Hematopoietic multipotent progenitor cell treated with erythropoietin and hydrocortisone succinate and interleukin-3 and kit ligand, for 17 days (in vitro differentiated cells): Measurements from ENCODE around the gene ERVFRD-1.
A peak's percentile ranks its signal among the peaks of the same experiment; 100 is the strongest.

ENCODE experiments used
- DNase-seq: peaks from one replicate; pipeline ENCODE4 v3.0.0-alpha.2; 2015; ENCODE audit warnings: low spot score

The ERVFRD-1 gene

GRCh38 chr6:11110921-11111768, at the start of gene ERVFRD-1:
TSS of gene ERVFRD-1 (minus strand) at chr6:11111725. CDS start at chr6:11105310, 6,415 bp downstream.
- DNase-seq = no peak

- no peak for DNase-seq
Observed at GRCh38 chr6:11160199-11160598, 48.7 kb upstream of the ERVFRD-1 start.

GRCh38 chr6:11155589-11155988, 44.1 kb upstream of the ERVFRD-1 start:
- DNase-seq = no peak

- no peak for DNase-seq
Observed at GRCh38 chr6:11153447-11153846, 41.9 kb upstream of the ERVFRD-1 start.

GRCh38 chr6:11152581-11152980, 41.1 kb upstream of the ERVFRD-1 start:
- DNase-seq = no peak

GRCh38 chr6:11151488-11151887, 40.0 kb upstream of the ERVFRD-1 start:
- DNase-seq = no peak

- no peak for DNase-seq
Observed at GRCh38 chr6:11149551-11149950, 38.0 kb upstream of the ERVFRD-1 start.

- no peak for DNase-seq
Observed at GRCh38 chr6:11146117-11146826, 34.7 kb upstream of the ERVFRD-1 start.

GRCh38 chr6:11144393-11144851, 32.9 kb upstream of the ERVFRD-1 start:
- peak; percentile 59 for DNase-seq

- peak; percentile 24 for DNase-seq
Observed at GRCh38 chr6:11143394-11144371, 32.2 kb upstream of the ERVFRD-1 start.

- DNase-seq = no peak
Observed at GRCh38 chr6:11142296-11143027, 30.9 kb upstream of the ERVFRD-1 start.

- DNase-seq = no peak
Observed at GRCh38 chr6:11141295-11141694, 29.8 kb upstream of the ERVFRD-1 start.

GRCh38 chr6:11140056-11140455, 28.5 kb upstream of the ERVFRD-1 start:
- DNase-seq = no peak

- DNase-seq = no peak
Observed at GRCh38 chr6:11139051-11139960, 27.8 kb upstream of the ERVFRD-1 start.

- no peak for DNase-seq
Observed at GRCh38 chr6:11136809-11137208, 25.3 kb upstream of the ERVFRD-1 start.

GRCh38 chr6:11133281-11133680, 21.8 kb upstream of the ERVFRD-1 start:
- no peak for DNase-seq

GRCh38 chr6:11132194-11132888, 20.8 kb upstream of the ERVFRD-1 start:
- no peak for DNase-seq

GRCh38 chr6:11130605-11131004, 19.1 kb upstream of the ERVFRD-1 start:
- no peak for DNase-seq

- DNase-seq = no peak
Observed at GRCh38 chr6:11129908-11130565, 18.5 kb upstream of the ERVFRD-1 start.
